Mesangial cell (primary cell): ENCODE results near the gene PCDHGB5. TPM values are rescaled to one million over a fixed set of nuclear protein-coding genes. Genes with fewer than 3 reads are reported as not detected.

ENCODE experiments used
- total RNA-seq: library from RNA; depleted of rRNA; stranded (reverse); fragments of >200 nt; gene quantifications from 2 replicates; pipeline ENCODE4 v1.2.3, GENCODE V29; 2015

Gene PCDHGB5
- 10.6 and 15.8 TPM in 2 replicates for total RNA-seq

DNA sequence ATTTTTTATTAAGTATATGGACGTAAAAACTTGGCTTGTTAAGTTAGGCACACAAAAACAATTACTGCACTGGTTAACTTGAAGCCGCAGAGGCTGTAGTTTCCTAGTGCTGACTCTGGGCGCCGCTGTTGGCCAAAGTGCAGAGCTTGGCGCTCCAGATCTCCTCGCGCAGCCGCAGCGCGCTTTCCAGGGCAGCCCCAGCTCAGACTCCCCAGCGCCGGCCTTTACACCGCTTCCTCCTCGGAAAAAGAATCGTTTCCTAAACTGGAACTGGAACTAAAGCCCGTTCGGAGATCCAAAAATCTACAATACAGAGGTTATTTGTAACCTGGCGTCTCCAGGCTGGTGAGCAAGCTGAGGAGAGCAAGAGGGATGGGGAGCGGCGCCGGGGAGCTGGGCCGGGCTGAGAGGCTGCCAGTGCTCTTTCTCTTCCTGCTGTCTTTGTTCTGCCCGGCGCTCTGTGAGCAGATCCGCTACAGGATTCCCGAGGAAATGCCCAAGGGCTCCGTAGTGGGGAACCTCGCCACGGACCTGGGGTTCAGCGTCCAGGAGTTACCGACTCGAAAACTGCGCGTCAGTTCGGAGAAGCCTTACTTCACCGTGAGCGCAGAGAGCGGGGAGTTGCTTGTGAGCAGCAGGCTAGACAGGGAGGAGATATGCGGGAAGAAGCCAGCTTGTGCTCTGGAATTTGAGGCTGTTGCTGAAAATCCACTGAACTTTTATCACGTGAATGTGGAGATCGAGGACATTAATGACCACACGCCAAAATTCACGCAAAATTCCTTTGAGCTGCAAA lies at the start of gene PCDHGB5:
TSS of gene PCDHGB5 (plus strand) at position 192 of the 796 bp plus-strand sequence. CDS start at position 373, 181 bp downstream.

DNA sequence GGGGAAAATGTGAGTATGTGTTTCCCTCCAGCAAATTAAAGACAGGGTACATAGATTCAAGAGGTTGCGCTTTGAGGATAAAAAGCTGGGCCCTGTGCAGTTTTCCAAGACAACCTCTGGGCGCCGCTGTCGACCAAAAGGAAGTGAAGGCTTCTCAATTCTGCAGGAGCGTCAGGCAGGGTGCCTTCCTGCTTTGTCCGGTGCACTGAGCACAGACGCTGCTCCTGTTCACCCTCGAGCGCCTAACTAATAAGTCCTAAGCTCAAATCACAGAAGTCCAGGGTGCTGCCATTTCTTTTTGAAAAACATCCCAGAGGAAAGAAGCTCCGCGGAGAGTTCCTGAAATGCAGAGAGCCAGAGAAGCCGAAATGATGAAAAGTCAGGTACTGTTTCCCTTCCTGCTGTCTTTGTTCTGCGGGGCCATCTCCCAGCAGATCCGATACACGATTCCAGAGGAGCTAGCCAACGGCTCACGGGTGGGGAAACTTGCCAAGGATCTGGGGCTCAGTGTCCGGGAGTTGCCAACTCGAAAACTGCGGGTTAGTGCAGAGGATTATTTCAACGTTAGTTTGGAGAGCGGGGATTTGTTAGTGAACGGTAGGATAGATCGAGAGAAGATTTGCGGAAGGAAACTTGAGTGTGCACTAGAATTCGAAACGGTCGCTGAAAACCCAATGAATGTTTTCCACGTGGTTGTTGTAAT lies 47.7 kb upstream of the PCDHGB5 start, which contains the start of gene PCDHGB1:
TSS of gene PCDHGB1 (plus strand) at position 183 of the 703 bp plus-strand sequence. CDS start at position 345, 162 bp downstream.

DNA sequence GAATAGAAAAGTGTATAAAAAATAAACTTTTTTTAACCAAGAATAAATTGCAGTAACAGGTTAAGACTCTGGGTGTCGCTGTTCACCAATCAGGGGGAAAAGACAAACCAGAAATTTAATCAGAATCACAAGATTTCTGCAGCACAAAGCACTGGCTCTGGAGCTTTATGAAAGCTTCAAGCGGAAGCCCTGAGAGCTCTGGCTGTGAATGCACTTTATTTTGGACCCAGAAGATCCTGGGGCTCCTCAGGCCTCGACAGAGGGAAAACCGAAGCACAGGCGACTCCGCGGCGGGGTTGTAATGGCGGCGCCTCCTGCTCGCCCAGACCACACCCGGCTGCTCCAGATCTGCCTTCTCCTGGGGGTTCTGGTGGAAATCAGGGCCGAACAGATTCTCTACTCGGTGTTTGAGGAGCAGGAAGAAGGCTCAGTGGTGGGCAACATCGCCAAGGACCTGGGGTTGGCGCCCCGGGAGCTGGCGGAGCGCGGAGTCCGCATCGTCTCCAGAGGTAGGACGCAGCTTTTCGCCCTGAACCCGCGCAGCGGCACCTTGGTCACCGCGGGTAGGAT lies 42.8 kb upstream of the PCDHGB5 start, which contains the start of gene PCDHGA4:
TSS of gene PCDHGA4 (plus strand) at position 122 of the 570 bp plus-strand sequence. CDS start at position 209, 87 bp downstream.

DNA sequence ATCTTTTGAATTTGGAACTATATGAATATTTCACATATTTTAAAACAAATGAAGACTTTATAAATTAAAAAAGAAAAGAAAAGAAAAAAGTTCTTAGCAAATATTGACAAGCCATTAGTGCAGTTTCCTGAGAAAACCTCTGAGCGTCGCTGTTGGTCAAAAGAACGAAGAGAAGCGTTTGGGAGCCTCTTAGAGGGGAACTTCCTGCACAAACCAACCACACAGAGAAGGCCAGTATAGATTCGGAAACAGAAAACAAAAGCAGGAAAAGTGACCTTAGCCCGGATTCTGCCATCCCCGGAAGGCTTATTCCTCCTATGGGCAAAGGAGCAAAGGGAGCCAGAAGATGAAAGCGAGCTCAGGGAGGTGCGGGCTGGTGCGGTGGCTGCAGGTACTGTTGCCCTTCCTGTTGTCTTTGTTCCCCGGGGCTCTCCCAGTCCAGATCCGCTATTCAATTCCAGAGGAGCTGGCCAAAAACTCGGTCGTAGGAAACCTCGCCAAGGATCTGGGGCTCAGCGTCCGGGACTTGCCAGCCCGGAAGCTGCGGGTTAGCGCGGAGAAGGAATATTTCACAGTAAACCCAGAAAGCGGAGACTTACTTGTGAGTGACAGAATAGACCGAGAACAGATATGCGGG lies 37.8 kb upstream of the PCDHGB5 start, which contains the start of gene PCDHGB2:
TSS of gene PCDHGB2 (plus strand) at position 205 of the 637 bp plus-strand sequence. CDS start at position 347, 142 bp downstream.

DNA sequence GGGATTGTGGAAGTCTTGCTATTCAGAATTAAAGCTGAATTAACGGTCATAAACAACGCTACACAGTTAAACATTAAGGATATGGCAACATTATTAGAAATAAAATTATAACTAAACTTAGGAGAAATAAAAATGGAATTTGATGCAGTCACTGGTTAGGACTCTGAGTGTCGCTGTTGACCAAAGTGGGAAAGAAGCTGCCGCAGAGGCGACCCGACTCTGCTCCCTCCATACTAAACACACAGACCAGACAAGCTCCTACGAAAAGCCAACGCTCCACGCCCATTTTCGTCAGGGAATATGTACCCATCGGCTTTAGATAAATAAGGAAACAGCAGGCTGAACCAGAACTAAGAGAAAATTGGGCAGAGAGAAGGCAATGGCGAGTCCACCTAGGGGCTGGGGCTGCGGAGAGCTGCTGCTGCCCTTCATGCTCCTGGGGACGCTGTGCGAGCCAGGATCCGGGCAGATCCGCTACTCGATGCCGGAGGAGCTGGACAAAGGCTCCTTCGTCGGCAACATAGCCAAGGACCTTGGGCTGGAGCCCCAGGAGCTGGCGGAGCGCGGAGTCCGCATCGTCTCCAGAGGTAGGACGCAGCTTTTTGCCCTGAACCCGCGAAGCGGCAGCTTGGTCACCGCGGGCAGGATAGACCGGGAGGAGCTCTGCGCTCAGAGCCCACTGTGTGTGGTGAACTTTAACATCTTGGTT lies 33.6 kb upstream of the PCDHGB5 start, which contains the start of gene PCDHGA5:
TSS of gene PCDHGA5 (plus strand) at position 211 of the 709 bp plus-strand sequence. CDS start at position 380, 169 bp downstream.

DNA sequence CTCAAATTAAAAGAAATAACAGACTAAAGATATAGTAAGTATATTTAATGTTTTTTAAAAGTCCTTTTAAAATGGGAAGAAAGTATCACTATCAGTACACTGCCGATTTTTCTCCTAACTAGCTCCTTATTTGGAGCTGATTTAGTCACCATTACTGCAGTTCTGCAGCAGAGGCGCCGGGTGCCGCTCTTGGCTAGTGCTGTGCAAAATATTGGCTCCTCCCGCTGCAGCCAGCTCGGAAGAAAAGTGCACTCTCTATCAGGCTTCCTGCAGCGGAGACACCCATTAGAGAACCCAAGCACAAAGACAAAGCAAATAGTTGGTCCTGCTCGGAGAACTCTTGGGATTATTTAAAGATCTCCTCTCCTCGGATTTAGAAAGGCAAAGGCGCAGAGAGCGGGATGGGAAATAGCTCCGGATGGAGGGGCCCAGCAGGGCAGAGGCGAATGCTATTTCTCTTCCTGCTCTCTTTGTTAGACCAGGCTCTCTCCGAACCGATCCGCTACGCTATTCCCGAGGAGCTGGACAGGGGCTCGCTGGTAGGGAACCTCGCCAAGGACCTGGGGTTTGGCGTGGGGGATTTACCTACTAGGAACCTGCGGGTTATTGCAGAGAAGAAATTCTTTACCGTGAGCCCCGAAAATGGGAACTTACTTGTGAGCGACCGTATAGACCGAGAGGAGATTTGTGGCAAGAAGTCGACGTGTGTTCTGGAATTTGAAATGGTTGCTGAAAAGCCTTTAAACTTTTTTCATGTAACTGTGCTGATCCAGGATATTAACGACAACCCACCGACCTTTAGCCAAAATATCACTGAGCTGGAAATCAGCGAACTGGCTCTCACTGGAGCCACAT lies 27.5 kb upstream of the PCDHGB5 start, which contains the start of gene PCDHGB3:
TSS of gene PCDHGB3 (plus strand) at position 249 of the 855 bp plus-strand sequence. CDS start at position 402, 153 bp downstream.

DNA sequence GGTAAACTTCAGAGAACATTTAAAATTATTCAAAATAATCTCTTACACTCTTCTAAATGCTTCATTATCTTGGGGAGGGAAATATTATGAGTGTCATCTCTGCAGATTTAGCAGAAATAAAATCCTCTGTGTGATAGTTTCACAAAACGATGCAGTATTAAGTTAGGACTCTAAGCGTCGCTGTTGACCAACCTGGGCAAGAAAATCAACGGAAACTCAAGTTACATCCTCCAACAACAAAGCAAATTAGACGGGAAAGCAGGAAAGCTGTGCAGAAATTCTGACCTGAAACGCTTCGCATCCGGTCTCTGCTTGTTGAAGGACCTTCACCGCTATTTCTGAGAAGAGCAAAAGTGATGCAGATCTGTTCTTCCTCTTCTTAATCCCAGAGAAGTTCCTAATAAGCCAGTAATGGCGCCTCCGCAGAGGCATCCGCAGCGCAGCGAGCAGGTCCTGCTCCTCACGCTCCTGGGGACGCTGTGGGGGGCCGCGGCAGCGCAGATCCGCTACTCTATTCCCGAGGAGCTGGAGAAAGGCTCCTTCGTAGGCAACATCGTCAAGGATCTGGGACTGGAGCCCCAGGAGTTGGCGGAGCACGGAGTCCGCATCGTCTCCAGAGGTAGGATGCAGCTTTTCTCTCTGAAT lies 24.0 kb upstream of the PCDHGB5 start, which contains the start of gene PCDHGA6:
TSS of gene PCDHGA6 (plus strand) at position 219 of the 645 bp plus-strand sequence. CDS start at position 412, 193 bp downstream.

DNA sequence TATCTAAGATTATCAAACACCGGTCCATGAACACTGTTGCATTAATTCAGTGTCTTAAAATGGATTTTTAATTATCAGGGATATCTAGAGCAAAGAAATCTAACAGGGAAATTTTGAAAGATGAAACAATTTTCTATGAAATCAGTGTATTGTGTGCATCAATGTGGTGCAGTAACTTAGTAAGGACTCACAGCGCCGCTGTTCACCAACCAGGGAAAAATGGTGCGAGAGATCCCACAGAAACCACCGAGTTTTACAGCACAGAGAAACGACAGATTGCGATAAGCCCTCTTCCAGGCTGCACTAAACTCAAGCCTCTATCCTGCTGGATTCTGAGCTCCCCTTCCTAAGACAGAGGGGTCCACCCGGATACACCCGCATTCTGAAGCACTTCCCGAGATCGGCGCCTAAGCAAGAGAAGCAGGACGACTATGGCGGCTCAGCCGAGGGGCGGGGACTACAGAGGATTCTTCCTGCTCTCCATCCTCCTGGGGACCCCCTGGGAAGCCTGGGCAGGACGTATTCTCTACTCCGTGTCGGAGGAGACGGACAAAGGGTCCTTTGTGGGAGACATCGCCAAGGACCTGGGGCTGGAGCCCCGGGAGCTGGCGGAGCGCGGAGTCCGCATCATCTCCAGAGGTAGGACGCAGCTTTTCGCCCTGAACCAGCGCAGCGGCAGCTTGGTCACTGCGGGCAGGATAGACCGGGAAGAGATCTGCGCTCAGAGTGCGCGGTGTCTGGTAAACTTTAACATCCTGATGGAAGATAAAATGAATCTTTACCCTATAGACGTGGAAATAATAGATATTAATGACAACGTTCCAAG lies 15.1 kb upstream of the PCDHGB5 start, which contains the start of gene PCDHGA7:
TSS of gene PCDHGA7 (plus strand) at position 274 of the 826 bp plus-strand sequence. CDS start at position 432, 158 bp downstream.

DNA sequence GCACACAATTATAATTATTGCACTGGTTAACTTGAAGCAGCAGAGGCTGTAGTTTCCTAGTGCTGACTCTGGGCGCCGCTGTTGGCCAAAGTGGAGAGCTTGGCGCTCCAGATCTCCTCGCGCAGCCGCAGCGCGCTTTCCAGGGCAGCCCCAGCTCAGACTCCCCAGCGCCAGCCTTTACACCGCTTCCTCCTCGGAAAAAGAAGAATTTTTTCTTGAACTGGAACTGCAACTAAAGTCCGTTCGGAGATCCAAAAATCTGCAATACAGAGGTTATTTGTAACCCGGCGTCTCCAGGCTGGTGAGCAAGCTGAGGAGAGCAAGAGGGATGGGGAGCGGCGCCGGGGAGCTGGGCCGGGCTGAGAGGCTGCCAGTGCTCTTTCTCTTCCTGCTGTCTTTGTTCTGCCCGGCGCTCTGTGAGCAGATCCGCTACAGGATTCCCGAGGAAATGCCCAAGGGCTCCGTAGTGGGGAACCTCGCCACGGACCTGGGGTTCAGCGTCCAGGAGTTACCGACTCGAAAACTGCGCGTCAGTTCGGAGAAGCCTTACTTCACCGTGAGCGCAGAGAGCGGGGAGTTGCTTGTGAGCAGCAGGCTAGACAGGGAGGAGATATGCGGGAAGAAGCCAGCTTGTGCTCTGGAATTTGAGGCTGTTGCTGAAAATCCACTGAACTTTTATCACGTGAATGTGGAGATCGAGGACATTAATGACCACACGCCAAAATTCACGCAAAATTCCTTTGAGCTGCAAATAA lies 10.0 kb upstream of the PCDHGB5 start, which contains the start of gene PCDHGB4:
TSS of gene PCDHGB4 (plus strand) at position 142 of the 755 bp plus-strand sequence. CDS start at position 329, 187 bp downstream.

DNA sequence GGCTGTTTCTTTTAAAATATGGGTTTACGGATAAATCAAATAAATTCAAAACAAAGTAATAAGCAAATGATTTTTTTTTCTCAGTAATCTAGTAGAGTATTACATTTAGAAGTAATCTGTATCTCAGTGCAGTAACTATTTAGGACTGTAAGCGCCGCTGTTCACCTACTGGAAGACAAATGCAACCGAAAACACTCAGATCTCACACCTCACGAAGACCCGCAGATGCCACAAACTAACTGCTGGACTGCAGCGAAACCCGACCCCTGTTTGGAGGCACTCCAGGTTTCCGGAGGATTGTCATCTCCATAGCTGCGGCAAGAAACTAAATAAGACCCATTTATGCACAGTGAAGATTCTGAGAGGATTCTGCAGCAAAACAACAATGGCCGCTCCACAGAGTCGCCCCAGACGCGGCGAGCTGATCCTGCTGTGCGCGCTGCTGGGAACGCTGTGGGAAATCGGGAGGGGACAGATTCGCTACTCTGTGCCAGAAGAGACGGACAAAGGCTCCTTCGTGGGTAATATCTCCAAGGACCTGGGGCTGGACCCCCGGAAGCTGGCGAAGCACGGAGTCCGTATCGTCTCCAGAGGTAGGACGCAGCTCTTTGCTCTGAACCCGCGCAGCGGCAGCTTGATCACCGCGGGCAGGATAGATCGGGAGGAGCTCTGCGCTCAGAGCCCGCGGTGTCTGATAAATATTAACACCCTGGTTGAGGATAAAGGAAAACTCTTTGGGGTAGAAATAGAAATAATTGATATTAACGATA lies 5.1 kb upstream of the PCDHGB5 start, which contains the start of gene PCDHGA8:
TSS of gene PCDHGA8 (plus strand) at position 205 of the 770 bp plus-strand sequence. CDS start at position 386, 181 bp downstream.

DNA sequence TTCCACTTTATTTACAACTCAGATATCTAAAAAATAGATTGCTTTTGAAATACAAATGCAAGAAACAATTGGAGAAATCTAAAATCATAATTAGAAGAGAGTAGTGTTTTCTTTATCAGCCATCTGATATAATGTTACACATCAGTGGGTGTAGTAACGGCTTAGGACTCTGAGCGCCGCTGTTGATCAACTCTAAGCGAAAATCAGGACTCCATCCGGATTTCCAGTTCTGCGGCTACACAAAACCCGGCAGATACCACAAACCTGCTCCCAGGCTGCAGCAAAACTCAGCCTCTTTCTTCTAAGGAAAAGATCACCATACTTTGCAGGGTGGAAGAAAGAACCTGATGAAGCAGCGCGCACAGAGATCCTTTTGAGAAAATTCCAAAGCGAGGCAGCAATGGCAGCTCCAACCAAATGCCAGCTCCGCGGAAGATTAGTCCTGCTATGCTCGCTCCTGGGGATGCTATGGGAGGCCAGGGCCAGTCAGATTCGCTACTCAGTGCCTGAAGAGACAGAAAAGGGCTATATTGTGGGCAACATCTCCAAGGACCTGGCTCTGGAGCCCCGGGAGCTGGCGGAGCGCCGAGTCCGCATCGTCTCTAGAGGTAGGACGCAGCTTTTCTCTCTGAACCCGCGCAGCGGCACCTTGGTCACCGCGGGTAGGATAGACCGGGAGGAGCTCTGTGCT lies 5.0 kb downstream of the PCDHGB5 start, which contains the start of gene PCDHGA9:
TSS of gene PCDHGA9 (plus strand) at position 226 of the 691 bp plus-strand sequence. CDS start at position 401, 175 bp downstream.

DNA sequence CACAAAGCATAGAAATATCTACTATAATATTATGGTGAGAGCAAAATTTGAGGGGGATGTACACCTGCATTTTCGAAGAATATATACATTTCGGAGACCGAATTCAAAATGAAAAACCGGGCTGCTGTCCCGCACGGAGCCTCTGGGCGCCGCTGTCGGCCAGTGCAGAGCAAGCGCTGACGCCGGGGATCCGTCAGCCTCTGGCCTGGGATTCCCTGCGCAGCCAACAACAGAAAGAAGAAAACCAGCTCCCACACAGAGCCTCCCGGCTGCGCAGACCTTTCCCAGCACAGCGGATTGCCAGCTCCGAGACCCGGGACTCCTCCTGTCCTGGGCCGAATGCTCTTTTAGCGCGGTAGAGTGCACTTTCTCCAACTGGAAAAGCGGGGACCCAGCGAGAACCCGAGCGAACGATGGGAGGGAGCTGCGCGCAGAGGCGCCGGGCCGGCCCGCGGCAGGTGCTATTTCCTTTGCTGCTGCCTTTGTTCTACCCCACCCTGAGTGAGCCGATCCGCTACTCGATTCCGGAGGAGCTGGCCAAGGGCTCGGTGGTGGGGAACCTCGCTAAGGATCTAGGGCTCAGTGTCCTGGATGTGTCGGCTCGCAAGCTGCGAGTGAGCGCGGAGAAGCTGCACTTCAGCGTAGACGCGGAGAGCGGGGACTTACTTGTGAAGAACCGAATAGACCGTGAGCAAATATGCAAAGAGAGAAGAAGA lies 10.2 kb downstream of the PCDHGB5 start, which contains the start of gene PCDHGB6:
TSS of gene PCDHGB6 (plus strand) at position 232 of the 716 bp plus-strand sequence. CDS start at position 414, 182 bp downstream.

DNA sequence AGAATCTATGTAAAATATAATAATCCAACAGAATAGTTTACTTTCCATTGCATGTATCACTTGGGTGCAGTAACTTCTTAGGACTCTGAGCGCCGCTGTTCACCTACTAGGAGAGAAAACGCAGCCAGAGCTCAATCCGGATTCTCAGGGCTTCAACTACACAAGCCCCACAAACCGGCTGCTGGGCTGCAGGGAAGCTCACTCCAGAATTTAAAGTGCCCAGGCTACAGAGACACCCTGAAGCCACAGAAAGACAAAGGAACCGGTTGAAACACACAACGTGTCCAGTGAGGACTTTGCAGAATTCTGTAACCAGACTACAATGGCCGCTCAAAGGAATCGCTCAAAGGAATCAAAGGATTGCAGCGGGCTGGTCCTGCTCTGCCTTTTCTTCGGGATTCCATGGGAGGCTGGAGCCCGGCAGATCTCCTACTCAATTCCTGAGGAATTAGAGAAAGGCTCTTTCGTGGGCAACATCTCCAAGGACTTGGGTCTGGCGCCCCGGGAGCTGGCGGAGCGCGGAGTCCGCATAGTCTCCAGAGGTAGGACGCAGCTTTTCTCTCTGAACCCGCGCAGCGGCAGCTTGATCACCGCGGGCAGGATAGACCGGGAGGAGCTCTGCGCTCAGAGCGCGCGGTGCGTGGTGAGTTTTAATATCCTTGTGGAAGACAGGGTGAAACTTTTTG lies 15.2 kb downstream of the PCDHGB5 start, which contains the start of gene PCDHGA10:
TSS of gene PCDHGA10 (plus strand) at position 134 of the 686 bp plus-strand sequence. CDS start at position 323, 189 bp downstream.

DNA sequence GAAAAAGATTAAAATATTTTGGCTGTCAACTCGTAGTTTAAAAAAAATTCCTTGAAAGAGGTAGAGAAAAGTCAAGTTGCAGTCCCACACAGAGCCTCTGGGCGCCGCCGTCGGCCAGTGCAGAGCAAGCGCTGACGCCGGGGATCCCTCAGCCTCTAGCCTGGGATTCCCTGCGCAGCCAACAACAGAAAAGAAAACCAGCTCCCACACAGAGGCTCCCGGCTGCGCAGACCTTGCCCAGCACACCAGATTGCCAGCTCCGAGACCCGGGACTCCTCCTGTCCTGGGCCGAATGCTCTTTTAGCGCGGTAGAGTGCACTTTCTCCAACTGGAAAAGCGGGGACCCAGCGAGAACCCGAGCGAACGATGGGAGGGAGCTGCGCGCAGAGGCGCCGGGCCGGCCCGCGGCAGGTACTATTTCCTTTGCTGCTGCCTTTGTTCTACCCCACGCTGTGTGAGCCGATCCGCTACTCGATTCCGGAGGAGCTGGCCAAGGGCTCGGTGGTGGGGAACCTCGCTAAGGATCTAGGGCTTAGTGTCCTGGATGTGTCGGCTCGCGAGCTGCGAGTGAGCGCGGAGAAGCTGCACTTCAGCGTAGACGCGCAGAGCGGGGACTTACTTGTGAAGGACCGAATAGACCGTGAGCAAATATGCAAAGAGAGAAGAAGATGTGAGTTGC lies 19.9 kb downstream of the PCDHGB5 start, which contains the start of gene PCDHGB7:
TSS of gene PCDHGB7 (plus strand) at position 184 of the 679 bp plus-strand sequence. CDS start at position 367, 183 bp downstream.

